ENCODE results near the gene MYL7. TPM values are rescaled to one million over a fixed set of nuclear protein-coding genes. Genes with fewer than 3 reads are reported as not detected.

Gene MYL7
- total and polyA plus RNA-seq, 2 of the 13 experiments (the other 11 are each of a cell fraction or from before 2014, with no cell fraction given), result 1.8 TPM; not detected in 1

DNA sequence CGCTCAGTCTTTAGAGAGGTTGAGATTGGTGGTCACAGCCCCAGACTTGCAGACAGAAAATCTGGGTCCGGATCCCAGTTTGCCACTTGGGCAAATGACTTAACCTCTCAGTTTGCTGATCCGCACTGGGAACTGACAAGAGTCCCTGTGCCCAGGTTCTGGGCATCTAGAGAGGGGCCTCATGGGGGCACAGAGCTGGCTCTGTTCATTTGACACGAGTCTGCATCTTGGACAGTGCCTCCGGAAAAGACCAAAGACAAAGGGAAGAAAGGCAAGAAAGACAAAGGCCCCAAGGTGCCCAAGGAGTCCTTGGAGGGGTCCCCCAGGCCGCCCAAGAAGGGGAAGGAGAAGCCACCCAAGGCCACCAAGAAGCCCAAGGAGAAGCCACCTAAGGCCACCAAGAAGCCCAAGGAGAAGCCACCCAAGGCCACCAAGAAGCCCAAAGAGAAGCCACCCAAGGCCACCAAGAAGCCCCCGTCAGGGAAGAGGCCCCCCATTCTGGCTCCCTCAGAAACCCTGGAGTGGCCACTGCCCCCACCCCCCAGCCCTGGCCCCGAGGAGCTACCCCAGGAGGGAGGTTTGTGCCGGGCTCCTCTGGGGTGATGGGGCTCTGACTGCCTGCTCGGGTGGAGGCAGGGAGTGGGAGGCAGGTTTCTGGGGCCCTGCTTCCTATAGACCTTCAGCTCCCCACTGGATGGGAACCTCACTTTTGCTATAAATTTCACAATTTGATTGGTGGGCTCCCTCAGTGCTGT lies 34.6 kb downstream of the MYL7 start:
- CTCF ChIA-PET (ENCODE audit: low intra/inter-chr PET ratio, low total read pairs), result interaction anchor here (0.6 kb wide), 1 partner anchor 116 kb away, joined by 3 read pairs; no protein-coding TSS in a partner anchor
- Histone ChIP-seq H3K27me3 (ENCODE audit: control insufficient read depth in 1 of 2, insufficient read depth in 2 of 2, low read length in 2 of 2) (peaks cover 10 to 50% of the 10 kb centered on the region in 2 experiments; a peak in 4 of 5 replicates), H3K4me3 (replicated peaks in 1 of 3; ENCODE audit: insufficient read depth in 1 of 3, low read depth in 2 of 3, low read length in 3 of 3) (no peak overlapping the region), H2AFZ (ENCODE audit: low read length) (no peak overlapping the region), H4K20me1 (ENCODE audit: insufficient read depth, low read length) (no peaks in the 10 kb centered on the region), H3K36me3 (replicated peaks in 1 of 2; ENCODE audit: control insufficient read depth in 1 of 2, insufficient read depth in 2 of 2, low read length in 2 of 2) (no peaks in the 10 kb centered on the region), H3K4me1 (ENCODE audit: insufficient read depth, low read length) (peaks cover 17% of the 10 kb centered on the region), H3K9me3 (ENCODE audit: low read length) (no peaks in the 10 kb centered on the region), H3K79me2 (ENCODE audit: insufficient read depth, low read length) (no peaks in the 10 kb centered on the region), H3K27ac (ENCODE audit: extremely low read length, insufficient read depth, low read length) (no peak overlapping the region), H3K4me2 (ENCODE audit: low read depth, low read length) (no peak overlapping the region), H3K9ac (ENCODE audit: insufficient read depth, low read depth, low read length) (no peak overlapping the region)
- WGBS (ENCODE audit: low lambda C conversion rate), result 12% methylated on average over 7 of the region's 10 CpGs
- TF ChIP-seq ARNT2 (CRISPR knock-in tag; IDR thresholded peaks at IDR 0.05; ENCODE audit: low read depth) (no peak), AGO1 (IDR thresholded peaks at IDR 0.05; ENCODE audit: low read depth, low read length, poor library complexity, severe bottlenecking) (no peak), NCOA2 (CRISPR knock-in tag; IDR thresholded peaks at IDR 0.05) (no peak), ATF7 (IDR thresholded peaks at IDR 0.05) (no peak), ATF7 (CRISPR knock-in tag; IDR thresholded peaks at IDR 0.05) (no peak), SMYD3 (CRISPR knock-in tag; IDR thresholded peaks at IDR 0.05) (no peak), ZNF788 (CRISPR knock-in tag; IDR thresholded peaks at IDR 0.05; ENCODE audit: borderline replicate concordance) (no peak), HNRNPH1 (optimal IDR thresholded peaks at IDR 0.05; ENCODE audit: low read depth, low read length) (no peak), ZFP36 (IDR thresholded peaks at IDR 0.05; ENCODE audit: borderline replicate concordance, low read depth, low read length, partially characterized antibody) (no peak), SOX6 (IDR thresholded peaks at IDR 0.05) (no peak), SOX6 (CRISPR knock-in tag; IDR thresholded peaks at IDR 0.05) (no peak), ZNF549 (CRISPR knock-in tag; IDR thresholded peaks at IDR 0.05) (no peak), ZNF550 (CRISPR knock-in tag; IDR thresholded peaks at IDR 0.05; ENCODE audit: borderline replicate concordance) (no peak), SCMH1 (CRISPR knock-in tag; IDR thresholded peaks at IDR 0.05; ENCODE audit: borderline replicate concordance) (no peak), LCORL (IDR thresholded peaks at IDR 0.05) (no peak), LCORL (CRISPR knock-in tag; IDR thresholded peaks at IDR 0.05) (no peak), PITX1 (CRISPR knock-in tag; IDR thresholded peaks at IDR 0.05) (no peak), SNRNP70 (IDR thresholded peaks at IDR 0.05; ENCODE audit: low read depth, low read length) (no peak), REL (CRISPR knock-in tag; conservative IDR thresholded peaks at IDR 0.05) (no peak), KAT7 (CRISPR knock-in tag; IDR thresholded peaks at IDR 0.05; ENCODE audit: borderline replicate concordance) (no peak)
- TF ChIP-seq, protein P1, sequence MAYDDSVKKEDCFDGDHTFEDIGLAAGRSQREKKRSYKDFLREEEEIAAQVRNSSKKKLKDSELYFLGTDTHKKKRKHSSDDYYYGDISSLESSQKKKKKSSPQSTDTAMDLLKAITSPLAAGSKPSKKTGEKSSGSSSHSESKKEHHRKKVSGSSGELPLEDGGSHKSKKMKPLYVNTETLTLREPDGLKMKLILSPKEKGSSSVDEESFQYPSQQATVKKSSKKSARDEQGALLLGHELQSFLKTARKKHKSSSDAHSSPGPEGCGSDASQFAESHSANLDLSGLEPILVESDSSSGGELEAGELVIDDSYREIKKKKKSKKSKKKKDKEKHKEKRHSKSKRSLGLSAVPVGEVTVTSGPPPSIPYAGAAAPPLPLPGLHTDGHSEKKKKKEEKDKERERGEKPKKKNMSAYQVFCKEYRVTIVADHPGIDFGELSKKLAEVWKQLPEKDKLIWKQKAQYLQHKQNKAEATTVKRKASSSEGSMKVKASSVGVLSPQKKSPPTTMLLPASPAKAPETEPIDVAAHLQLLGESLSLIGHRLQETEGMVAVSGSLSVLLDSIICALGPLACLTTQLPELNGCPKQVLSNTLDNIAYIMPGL (CRISPR knock-in tag; IDR thresholded peaks at IDR 0.05; ENCODE audit: borderline replicate concordance in 1 of 2, low read depth in 1 of 2), result no peak
- no peak for ATAC-seq
- no TSS peak for BruUV-seq (replicated peaks)
- POLR2A ChIA-PET, result no interaction called here
- DNase-seq (ENCODE audit: low spot score), result no peak
- intact Hi-C loops (cut with micrococcal nuclease; ENCODE audit: unreplicated experiment) (no loop called here), in situ Hi-C loops (cut with HindIII; ENCODE audit: extremely low pct_ligation_motif_present, low pct_unique_long_range_greater_than_20kb) (no loop called here)
- FAIRE-seq, result no peak
